Endothelial cell (in vitro differentiated cells): ENCODE results near the gene C1QTNF8. TPM values are rescaled to one million over a fixed set of nuclear protein-coding genes. Genes with fewer than 3 reads are reported as not detected.

Source experiments
- DNase-seq: peaks from one replicate; pipeline ENCODE4 v3.0.0; 2021; ENCODE audit warnings: low spot score
- H3K27ac Mint-ChIP-seq: one replicate; pipeline ENCODE4 v1.8.0; 2021; ENCODE audit warnings: mixed read lengths, inconsistent platforms; ENCODE audit not compliant: unreplicated experiment
- H3K27me3 Mint-ChIP-seq: one replicate; pipeline ENCODE4 v1.8.0; 2021; ENCODE audit warnings: mild to moderate bottlenecking, moderate library complexity, mixed read lengths, inconsistent platforms; ENCODE audit not compliant: unreplicated experiment
- H3K36me3 Mint-ChIP-seq: one replicate; pipeline ENCODE4 v1.8.0; 2021; ENCODE audit warnings: mild to moderate bottlenecking, low read depth, mixed read lengths, inconsistent platforms; ENCODE audit not compliant: unreplicated experiment
- H3K4me1 Mint-ChIP-seq: one replicate; pipeline ENCODE4 v1.8.0; 2021; ENCODE audit warnings: mild to moderate bottlenecking, mixed read lengths, inconsistent platforms; ENCODE audit not compliant: unreplicated experiment
- H3K4me3 Mint-ChIP-seq: one replicate; pipeline ENCODE4 v1.8.0; 2021; ENCODE audit warnings: mild to moderate bottlenecking, mixed read lengths, inconsistent platforms; ENCODE audit not compliant: unreplicated experiment
- H3K9me3 Mint-ChIP-seq: one replicate; pipeline ENCODE4 v1.8.0; 2021; ENCODE audit warnings: mixed read lengths, inconsistent platforms; ENCODE audit not compliant: unreplicated experiment
- total RNA-seq: library from RNA; stranded (reverse); fragmentation: NEBNext Ultra II Directional; extraction: Animal tissue kit (Norgen Biotek cat#: 25700); gene quantifications from one replicate; pipeline ENCODE4 v1.2.1, GENCODE V29; 2021; ENCODE audit not compliant: unreplicated experiment
- TF ChIP-seq, protein P1 (sequence below): fragments of 200-600 bp; sonication (generic); IDR thresholded peaks from one replicate; pipeline ENCODE4 v1.5.0; 2021; ENCODE audit warnings: antibody characterized with exemption; ENCODE audit not compliant: unreplicated experiment

The C1QTNF8 gene
- total RNA-seq, 1 donor from 2014 or later, result not detected

DNA sequence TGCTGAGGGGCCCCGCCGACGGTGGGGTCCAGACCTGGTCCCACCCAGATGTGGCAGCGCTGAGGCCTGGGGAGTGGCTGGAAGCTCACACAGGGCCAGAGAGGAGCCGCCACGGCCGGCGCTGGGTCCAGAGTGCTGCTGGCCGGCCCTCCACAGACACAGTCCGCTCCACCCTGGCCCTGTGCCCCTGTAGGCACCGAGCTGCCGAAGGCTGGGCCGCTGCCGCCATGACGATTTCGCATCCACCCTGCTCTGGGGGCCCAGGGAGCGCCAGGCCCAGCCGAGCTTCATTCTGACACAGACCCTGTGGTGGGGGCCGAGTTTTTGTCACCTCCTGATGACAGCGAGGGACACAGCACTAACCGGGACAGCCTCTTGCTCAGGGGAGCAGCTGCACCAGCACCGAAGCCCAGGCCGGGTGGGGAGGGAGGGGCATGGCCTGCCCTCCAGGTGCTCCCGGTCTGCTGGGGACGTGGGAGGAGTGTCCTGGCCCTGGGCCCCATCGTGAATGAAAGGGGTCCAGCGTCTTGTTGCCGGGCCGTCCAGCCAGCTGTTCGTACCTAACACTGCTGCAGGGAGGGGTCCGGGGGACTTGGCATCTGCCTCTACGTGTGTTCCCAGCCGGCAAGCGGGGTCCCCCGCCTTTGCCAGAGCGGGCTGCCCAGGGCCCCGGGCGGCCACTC, 50.6 kb downstream of the C1QTNF8 start:
- peaks cover 7% of the 10 kb centered on the region for H3K36me3 Mint-ChIP-seq
- DNase-seq, result no peak
- H3K4me1 Mint-ChIP-seq, result no peaks in the 10 kb centered on the region
- TF ChIP-seq, protein P1, sequence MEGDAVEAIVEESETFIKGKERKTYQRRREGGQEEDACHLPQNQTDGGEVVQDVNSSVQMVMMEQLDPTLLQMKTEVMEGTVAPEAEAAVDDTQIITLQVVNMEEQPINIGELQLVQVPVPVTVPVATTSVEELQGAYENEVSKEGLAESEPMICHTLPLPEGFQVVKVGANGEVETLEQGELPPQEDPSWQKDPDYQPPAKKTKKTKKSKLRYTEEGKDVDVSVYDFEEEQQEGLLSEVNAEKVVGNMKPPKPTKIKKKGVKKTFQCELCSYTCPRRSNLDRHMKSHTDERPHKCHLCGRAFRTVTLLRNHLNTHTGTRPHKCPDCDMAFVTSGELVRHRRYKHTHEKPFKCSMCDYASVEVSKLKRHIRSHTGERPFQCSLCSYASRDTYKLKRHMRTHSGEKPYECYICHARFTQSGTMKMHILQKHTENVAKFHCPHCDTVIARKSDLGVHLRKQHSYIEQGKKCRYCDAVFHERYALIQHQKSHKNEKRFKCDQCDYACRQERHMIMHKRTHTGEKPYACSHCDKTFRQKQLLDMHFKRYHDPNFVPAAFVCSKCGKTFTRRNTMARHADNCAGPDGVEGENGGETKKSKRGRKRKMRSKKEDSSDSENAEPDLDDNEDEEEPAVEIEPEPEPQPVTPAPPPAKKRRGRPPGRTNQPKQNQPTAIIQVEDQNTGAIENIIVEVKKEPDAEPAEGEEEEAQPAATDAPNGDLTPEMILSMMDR, result no peak
- H3K27me3 Mint-ChIP-seq, result peaks cover 7% of the 10 kb centered on the region
- no peak overlapping the region for H3K27ac Mint-ChIP-seq
- H3K4me3 Mint-ChIP-seq, result no peak overlapping the region
- H3K9me3 Mint-ChIP-seq, result no peaks in the 10 kb centered on the region

GRCh38 chr16:1044460-1045309, 51.4 kb downstream of the C1QTNF8 start:
- TF ChIP-seq, protein P1, result no peak
- Mint-ChIP-seq H3K27ac (no peak overlapping the region), H3K4me1 (no peaks in the 10 kb centered on the region), H3K36me3 (peaks cover 7% of the 10 kb centered on the region), H3K9me3 (no peaks in the 10 kb centered on the region), H3K4me3 (no peak overlapping the region), H3K27me3 (peaks cover 7% of the 10 kb centered on the region)
- DNase-seq, result no peak

- H3K27me3 Mint-ChIP-seq, result peaks cover 7% of the 10 kb centered on the region
- H3K4me1 Mint-ChIP-seq, result no peaks in the 10 kb centered on the region
- DNase-seq, result no peak
- TF ChIP-seq, protein P1, result no peak
- H3K4me3 Mint-ChIP-seq, result no peak overlapping the region
- H3K36me3 Mint-ChIP-seq, result peaks cover 7% of the 10 kb centered on the region
- no peaks in the 10 kb centered on the region for H3K9me3 Mint-ChIP-seq
- no peak overlapping the region for H3K27ac Mint-ChIP-seq
Observed at GRCh38 chr16:1043881-1044451, 52.1 kb downstream of the C1QTNF8 start.

DNA sequence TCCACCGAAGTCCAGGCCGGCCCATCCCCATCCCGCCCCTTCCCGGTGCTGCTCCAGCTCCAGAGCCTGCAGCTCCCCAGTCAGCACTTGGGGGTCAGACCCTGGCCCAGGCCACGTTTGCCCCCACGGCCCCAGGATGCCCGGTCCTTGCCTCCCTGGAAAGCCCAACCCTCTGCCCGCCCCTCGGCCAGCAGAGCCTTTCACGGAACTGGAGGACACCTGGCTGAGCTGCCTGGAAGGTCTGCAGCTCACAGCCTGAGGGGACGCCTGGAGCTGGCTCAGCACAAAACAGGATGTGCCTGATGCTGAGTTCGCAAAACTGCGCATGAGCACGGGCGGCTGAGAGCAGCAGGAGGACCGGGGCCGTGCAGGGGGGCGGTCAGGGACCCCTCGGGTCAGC, 53.2 kb downstream of the C1QTNF8 start:
- DNase-seq, result no peak
- Mint-ChIP-seq H3K4me1 (no peaks in the 10 kb centered on the region), H3K36me3 (peaks cover 7% of the 10 kb centered on the region), H3K9me3 (no peaks in the 10 kb centered on the region), H3K27me3 (peaks cover 6% of the 10 kb centered on the region), H3K4me3 (no peak overlapping the region), H3K27ac (no peak overlapping the region)
- TF ChIP-seq, protein P1, result no peak
